ENCODE results near the gene LDLRAD1.

- no peak for TF ChIP-seq CTCF (optimal IDR thresholded peaks at IDR 0.05 in 1 of 3, IDR thresholded peaks at IDR 0.05 in 1 of 3, conservative IDR thresholded peaks at IDR 0.05 in 1 of 3; ENCODE audit: extremely low read depth in 1 of 3, insufficient read depth in 2 of 3, low read length in 3 of 3)
- no peak for TF ChIP-seq EZH2 (IDR thresholded peaks at IDR 0.05; ENCODE audit: low read length)
Measured at GRCh38 chr1:54012008-54012325, 6.0 kb downstream of the LDLRAD1 start.

All from keratinocyte (primary cell).